Naive thymus-derived CD4-positive, alpha-beta T cell (primary cell): ENCODE measurements around the gene FBXW5. TPM values are rescaled to one million over a fixed set of nuclear protein-coding genes. Genes with fewer than 3 reads are reported as not detected.

ENCODE experiments used
- ATAC-seq: fragments of 150-1000 bp; cut with Tn5 transposase; 2 replicates; pipeline ENCODE4 v1.10.0; 2021; ENCODE audit warnings: mild to moderate bottlenecking, moderate library complexity
- CTCF ChIA-PET: fragments of 350-600 bp; sonication (Branson Sonifier 250); formaldehyde crosslinking; loops from one replicate; lab custom pipeline; 2021; ENCODE audit warnings: antibody characterized with exemption; lab: Charles Lee
- POLR2A ChIA-PET: fragments of 350-600 bp; sonication (Branson Sonifier 250); formaldehyde crosslinking; loops from one replicate; lab custom pipeline; 2021; ENCODE audit warnings: antibody characterized with exemption, inconsistent platforms; lab: Charles Lee
- DNase-seq, 9 donors: peaks; one replicate each; pipeline versions ENCODE4 v3.0.0 to v3.0.0-alpha.2; 2020 to 2022; ENCODE audit warnings: mixed read lengths in 1 of 9
- H3K27ac ChIP-seq: one replicate; pipeline ENCODE4 v1.7.0; 2013; ENCODE audit warnings: mild to moderate bottlenecking, low read depth, low read length, moderate library complexity
- H3K27me3 ChIP-seq, 2 donors: one replicate each; pipeline ENCODE4 v1.7.0; 2013; ENCODE audit warnings: low read length in 2 of 2, mild to moderate bottlenecking in 2 of 2, moderate library complexity in 2 of 2; ENCODE audit not compliant: control insufficient read depth in 2 of 2, insufficient read depth in 2 of 2
- H3K36me3 ChIP-seq, 3 experiments: 1 replicate in 2 of 3; 2 replicates in 1 of 3; pipeline ENCODE4 v1.7.0; 2013; ENCODE audit warnings: low read length in 3 of 3, mild to moderate bottlenecking in 3 of 3, moderate library complexity in 1 of 3; ENCODE audit not compliant: insufficient read depth in 3 of 3, control insufficient read depth in 2 of 3
- H3K4me1 ChIP-seq, 2 donors: one replicate each; pipeline ENCODE4 v1.7.0; 2013; ENCODE audit warnings: low read length in 2 of 2, mild to moderate bottlenecking in 2 of 2, moderate library complexity in 1 of 2; ENCODE audit not compliant: control insufficient read depth in 2 of 2, insufficient read depth in 2 of 2
- H3K4me3 ChIP-seq: 2 replicates; pipeline ENCODE4 v1.7.0; 2013; ENCODE audit warnings: mild to moderate bottlenecking, low read length
- H3K9me3 ChIP-seq, 3 experiments: 1 replicate in 2 of 3; 2 replicates in 1 of 3; pipeline ENCODE4 v1.7.0; 2013; ENCODE audit warnings: low read length in 3 of 3; ENCODE audit not compliant: control insufficient read depth in 2 of 3
- H3K27ac Mint-ChIP-seq, 9 donors: one replicate each; pipeline ENCODE4 v1.8.0; 2020 to 2022; ENCODE audit warnings: mixed read lengths in 9 of 9, mild to moderate bottlenecking in 8 of 9, moderate library complexity in 5 of 9, inconsistent platforms in 2 of 9
- H3K27me3 Mint-ChIP-seq, 5 donors: one replicate each; pipeline ENCODE4 v1.8.0; 2021 to 2022; ENCODE audit warnings: mixed read lengths in 5 of 5, mild to moderate bottlenecking in 1 of 5
- H3K36me3 Mint-ChIP-seq, 5 donors: one replicate each; pipeline ENCODE4 v1.8.0; 2020 to 2022; ENCODE audit warnings: mixed read lengths in 5 of 5, mild to moderate bottlenecking in 3 of 5, inconsistent platforms in 1 of 5
- H3K4me1 Mint-ChIP-seq, 7 donors: one replicate each; pipeline ENCODE4 v1.8.0; 2020 to 2022; ENCODE audit warnings: mixed read lengths in 7 of 7, mild to moderate bottlenecking in 3 of 7, inconsistent platforms in 1 of 7
- H3K4me3 Mint-ChIP-seq, 10 donors: one replicate each; pipeline ENCODE4 v1.8.0; 2020 to 2022; ENCODE audit warnings: mild to moderate bottlenecking in 10 of 10, mixed read lengths in 10 of 10, moderate library complexity in 6 of 10, inconsistent platforms in 2 of 10
- H3K9me3 Mint-ChIP-seq, 11 donors: one replicate each; pipeline ENCODE4 v1.8.0; 2020 to 2022; ENCODE audit warnings: mixed read lengths in 11 of 11, mild to moderate bottlenecking in 4 of 11, inconsistent platforms in 1 of 11, moderate library complexity in 1 of 11
- intact Hi-C, 2 donors: fragments of 100-400 bp; cut with micrococcal nuclease; formaldehyde crosslinking; loops; one replicate each; pipeline ENCODE4 v1.15.1; 2023
- polyA plus RNA-seq, 2 donors: library from polyadenylated mRNA; unstranded; fragments of 300-500 nt; fragmentation: Illumina TruSeq; gene quantifications; one replicate each; pipeline ENCODE4 v1.2.3, GENCODE V29; 2021
- total RNA-seq, 6 experiments: library from RNA in 5 of 6; stranded (reverse) in 5 of 6; gene quantifications; 1 replicate in 5 of 6; 2 replicates in 1 of 6; pipeline ENCODE4 v1.2.3 and lab custom pipeline; 2021 to 2026

The FBXW5 gene
- total and polyA plus RNA-seq, 7 experiments from 2014 or later: 54.3 to 113 (median 94.5) TPM

DNA sequence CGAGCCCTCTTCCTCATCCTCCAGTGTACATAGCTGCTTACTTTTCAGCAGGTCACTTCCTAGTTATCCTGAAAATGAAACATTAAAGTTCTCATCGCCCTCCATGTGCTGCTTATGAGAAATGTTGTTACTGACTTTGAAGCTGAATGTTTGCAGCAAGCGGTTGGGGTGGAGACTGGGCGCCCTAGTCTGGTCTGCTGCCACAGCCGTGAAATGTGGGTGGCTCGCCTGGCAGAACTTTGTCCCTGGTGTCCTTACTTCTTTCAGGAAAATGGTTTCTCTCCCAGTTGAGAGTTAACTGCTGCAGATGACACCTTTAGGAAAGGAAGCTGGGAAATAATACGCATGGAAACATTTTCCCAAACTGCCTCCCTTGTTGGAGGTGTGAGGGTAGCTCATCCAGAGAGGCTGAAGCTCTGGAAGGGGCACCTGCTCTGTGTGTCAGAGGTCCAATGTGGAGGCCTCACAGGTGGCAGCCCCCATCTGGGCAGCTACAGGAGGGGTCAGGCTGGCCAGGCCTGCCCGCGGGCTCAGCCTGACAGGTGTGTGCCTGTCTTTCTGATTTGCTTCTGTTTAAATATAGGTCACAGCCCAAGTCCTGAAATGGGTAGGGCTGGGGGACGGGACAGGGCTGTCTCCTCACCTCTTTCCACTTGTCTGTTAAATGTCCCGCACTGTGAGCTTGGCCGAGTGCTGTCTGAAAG is 34.2 kb downstream of the FBXW5 start:
- Histone ChIP-seq H3K27me3 (no peaks in the 10 kb centered on the region), H3K9me3 (no peaks in the 10 kb centered on the region), H3K4me1 (no peaks in the 10 kb centered on the region), H3K27ac (no peak overlapping the region), H3K4me3 (no peak overlapping the region), H3K36me3 (peaks cover 0 to 63% (median 7%) of the 10 kb centered on the region in 3 experiments)
- no peak overlapping the region for H3K4me3 Mint-ChIP-seq
- H3K27me3 Mint-ChIP-seq: no peaks in the 10 kb centered on the region
- ChIA-PET CTCF (no interaction called here), POLR2A (no interaction called here)
- peaks cover 0 to 2% (median 0%) of the 10 kb centered on the region in 11 donors for H3K9me3 Mint-ChIP-seq
- intact Hi-C loops: no loop called here
- H3K27ac Mint-ChIP-seq: peak overlapping the region in 1 of 9 donors; percentile 6
- peaks cover 0 to 14% (median 2%) of the 10 kb centered on the region in 7 donors for H3K4me1 Mint-ChIP-seq
- ATAC-seq (no peak), DNase-seq (no peak)
- peaks cover 3 to 16% (median 9%) of the 10 kb centered on the region in 5 donors for H3K36me3 Mint-ChIP-seq

GRCh38 chr9:136907011-136907914 is 37.3 kb downstream of the FBXW5 start:
- Histone ChIP-seq H3K4me1 (peaks cover 13 to 19% of the 10 kb centered on the region in 2 donors), H3K27ac (no peak overlapping the region), H3K36me3 (peaks cover 0 to 59% (median 4%) of the 10 kb centered on the region in 3 experiments), H3K9me3 (no peaks in the 10 kb centered on the region), H3K27me3 (no peaks in the 10 kb centered on the region), H3K4me3 (no peak overlapping the region)
- no peaks in the 10 kb centered on the region for H3K27me3 Mint-ChIP-seq
- CTCF ChIA-PET: interaction anchor here (1.0 kb wide), 1 partner anchor 121 kb away, joined by 3 read pairs; no protein-coding TSS in a partner anchor
- ATAC-seq: no peak
- H3K27ac Mint-ChIP-seq: peak overlapping the region in 2 of 9 donors; percentile 48 to 72
- peaks cover 0 to 22% (median 4%) of the 10 kb centered on the region in 5 donors for H3K36me3 Mint-ChIP-seq
- DNase-seq: no peak
- H3K4me3 Mint-ChIP-seq: no peak overlapping the region
- intact Hi-C loops: no loop called here
- peaks cover 4 to 33% (median 19%) of the 10 kb centered on the region in 7 donors for H3K4me1 Mint-ChIP-seq
- peaks cover 0 to 2% (median 0%) of the 10 kb centered on the region in 11 donors for H3K9me3 Mint-ChIP-seq
- POLR2A ChIA-PET: no interaction called here

- peaks cover 7 to 43% (median 28%) of the 10 kb centered on the region in 7 donors for H3K4me1 Mint-ChIP-seq
- CTCF ChIA-PET: no interaction called here
- no peaks in the 10 kb centered on the region for H3K9me3 ChIP-seq
- H3K27ac Mint-ChIP-seq: peak overlapping the region in 4 of 9 donors; percentile 4 to 68 (median 58)
- no peaks in the 10 kb centered on the region for H3K27me3 Mint-ChIP-seq
- no peak overlapping the region for H3K4me3 ChIP-seq
- POLR2A ChIA-PET: interaction anchor here (0.8 kb wide), 1 partner anchor 15 kb away, joined by 3 read pairs; no protein-coding TSS in a partner anchor
- no peak for DNase-seq
- no peak for ATAC-seq
- H3K9me3 Mint-ChIP-seq: peaks cover 0 to 2% (median 0%) of the 10 kb centered on the region in 11 donors
- intact Hi-C loops: no loop called here
- peaks cover 23 to 27% of the 10 kb centered on the region in 2 donors for H3K4me1 ChIP-seq
- H3K4me3 Mint-ChIP-seq: no peak overlapping the region
- H3K36me3 Mint-ChIP-seq: peaks cover 0 to 29% (median 4%) of the 10 kb centered on the region in 5 donors
- H3K27me3 ChIP-seq: no peaks in the 10 kb centered on the region
- peaks cover 0 to 63% (median 4%) of the 10 kb centered on the region in 3 experiments for H3K36me3 ChIP-seq
- H3K27ac ChIP-seq: no peak overlapping the region
These were observed 38.3 kb downstream of the FBXW5 start for GRCh38 chr9:136906266-136906665.

DNA sequence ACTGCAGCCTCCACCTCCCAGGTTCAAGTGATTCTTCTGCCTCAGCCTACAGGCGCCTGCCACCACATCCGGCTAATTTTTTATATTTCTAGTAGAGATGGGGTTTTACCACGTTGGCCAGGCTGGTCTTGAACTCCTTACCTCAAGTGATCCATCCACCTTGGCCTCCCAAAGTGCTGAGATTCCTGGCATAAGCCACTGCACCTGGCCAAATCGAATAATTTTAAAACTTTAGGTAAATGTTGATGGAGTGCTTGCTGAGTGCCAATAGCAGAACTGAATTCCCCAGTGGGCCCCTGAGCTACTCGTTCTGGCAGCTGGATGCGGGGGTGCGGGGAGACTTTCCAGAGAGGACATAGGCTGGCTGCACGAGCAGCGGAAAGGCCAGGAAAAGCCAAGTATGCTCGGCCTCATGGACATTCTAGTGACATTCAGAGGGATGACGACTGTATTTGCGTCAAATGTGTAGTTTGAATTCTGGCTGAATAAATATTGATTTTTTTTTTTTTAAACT is 41.4 kb downstream of the FBXW5 start:
- Mint-ChIP-seq H3K27ac (peak overlapping the region in 7 of 9 donors; percentile 56 to 98 (median 93)), H3K4me1 (peaks cover 12 to 58% (median 36%) of the 10 kb centered on the region in 7 donors), H3K36me3 (peaks cover 0 to 40% (median 5%) of the 10 kb centered on the region in 5 donors), H3K4me3 (peak overlapping the region in 4 of 10 donors; percentile 49 to 81 (median 69)), H3K27me3 (no peaks in the 10 kb centered on the region), H3K9me3 (no peaks in the 10 kb centered on the region)
- CTCF ChIA-PET: interaction anchor here (0.5 to 0.6 kb wide), 2 partner anchors 20 to 60 kb away, joined by 3 to 4 read pairs; no protein-coding TSS in a partner anchor
- H3K9me3 ChIP-seq: no peaks in the 10 kb centered on the region
- intact Hi-C loops: loop anchor here (5.0 kb wide), 3 partner anchors 36 to 119 kb away; partner anchors contain the start of genes EDF1 (in 1 of the 2) and PHPT1 (in 1 of the 2)
- DNase-seq: no peak
- H3K27ac ChIP-seq: peak overlapping the region; percentile 76
- H3K4me1 ChIP-seq: peaks cover 26 to 30% of the 10 kb centered on the region in 2 donors
- H3K27me3 ChIP-seq: no peaks in the 10 kb centered on the region
- no peak for ATAC-seq
- no peak overlapping the region for H3K4me3 ChIP-seq
- POLR2A ChIA-PET: interaction anchor here (1.5 to 1.8 kb wide), 2 partner anchors 16 to 22 kb away, joined by 5 to 7 read pairs; no protein-coding TSS in a partner anchor
- peaks cover 0 to 66% (median 4%) of the 10 kb centered on the region in 3 experiments for H3K36me3 ChIP-seq

GRCh38 chr9:136902259-136902821 is 42.2 kb downstream of the FBXW5 start:
- Histone ChIP-seq H3K4me1 (peaks cover 26 to 30% of the 10 kb centered on the region in 2 donors), H3K9me3 (no peaks in the 10 kb centered on the region), H3K27me3 (no peaks in the 10 kb centered on the region), H3K27ac (peak overlapping the region; percentile 76), H3K4me3 (peak overlapping the region; percentile 24), H3K36me3 (peaks cover 0 to 58% (median 0%) of the 10 kb centered on the region in 3 experiments)
- intact Hi-C loops: loop anchor here (1.0 to 5.0 kb wide), 7 partner anchors 16 to 120 kb away; partner anchors contain the start of genes EDF1 (in 1 of the 2), FBXW5 (in 1 of the 2), PHPT1 (in 1 of the 2) and TRAF2 (in 1 of the 2)
- Mint-ChIP-seq H3K4me3 (peak overlapping the region; percentile 62 to 81 (median 75)), H3K36me3 (peaks cover 0 to 38% (median 5%) of the 10 kb centered on the region in 5 donors), H3K27me3 (no peaks in the 10 kb centered on the region), H3K4me1 (peaks cover 12 to 59% (median 36%) of the 10 kb centered on the region in 7 donors), H3K27ac (peak overlapping the region; percentile 89 to 98 (median 94)), H3K9me3 (no peaks in the 10 kb centered on the region)
- CTCF ChIA-PET: interaction anchor here (1.6 kb wide), 1 partner anchor 133 kb away, joined by 4 read pairs; no protein-coding TSS in a partner anchor
- POLR2A ChIA-PET: interaction anchor here (1.0 to 1.8 kb wide), 5 partner anchors 11 to 103 kb away, joined by 4 to 15 read pairs (median 5); no protein-coding TSS in a partner anchor
- ATAC-seq (peak; percentile 93), DNase-seq (peak; percentile 38 to 91 (median 66))
